Keratinocyte (primary cell): ENCODE results near the gene MBNL2. TPM values are rescaled to one million over a fixed set of nuclear protein-coding genes. Genes with fewer than 3 reads are reported as not detected.

ENCODE experiments used
- DNase-seq: peaks from one replicate; pipeline ENCODE4 v3.0.0-alpha.2; 2011; ENCODE audit warnings: low read depth, missing footprints, low spot score
- FAIRE-seq: peaks from 2 replicates; lab custom pipeline; 2011; peaks lifted over from hg19 to GRCh38; lab: Jason Lieb, UNC
- H2AFZ ChIP-seq: 2 replicates; pipeline ENCODE4 v1.6.0; 2012; ENCODE audit warnings: low read length, control low read depth, inconsistent platforms; ENCODE audit not compliant: control insufficient read depth
- H3K27ac ChIP-seq: 2 replicates; pipeline ENCODE4 v1.5.1; 2011; ENCODE audit warnings: low read length; ENCODE audit not compliant: control insufficient read depth, insufficient read depth
- H3K27me3 ChIP-seq: 3 replicates; pipeline ENCODE4 v1.6.0; 2011; ENCODE audit warnings: low read length; ENCODE audit not compliant: control insufficient read depth, insufficient read depth; ENCODE audit errors: extremely low read depth
- H3K36me3 ChIP-seq, 2 experiments: 2 replicates in 1 of 2; 3 replicates in 1 of 2; pipeline ENCODE4 v1.5.1; 2011; ENCODE audit warnings: low read length in 2 of 2, mild to moderate bottlenecking in 1 of 2; ENCODE audit not compliant: control insufficient read depth in 2 of 2, insufficient read depth in 2 of 2; ENCODE audit errors: extremely low read depth in 1 of 2
- H3K4me1 ChIP-seq: 3 replicates; pipeline ENCODE4 v1.5.1; 2011; ENCODE audit warnings: low read length; ENCODE audit not compliant: control insufficient read depth, insufficient read depth; ENCODE audit errors: extremely low read depth
- H3K4me2 ChIP-seq: 3 replicates; pipeline ENCODE4 v1.6.0; 2011; ENCODE audit warnings: low read depth, low read length; ENCODE audit not compliant: control insufficient read depth, insufficient read depth; ENCODE audit errors: extremely low read depth
- H3K4me3 ChIP-seq, 3 experiments: fragments of 200-600 bp in 1 of 3; sonication (generic) in 1 of 3; 2 replicates in 2 of 3; 3 replicates in 1 of 3; pipeline ENCODE4 v1.5.1; 2011 to 2016; ENCODE audit warnings: low read length in 3 of 3, mild to moderate bottlenecking in 3 of 3, control low read depth in 2 of 3, inconsistent platforms in 1 of 3, low read depth in 1 of 3, mixed read lengths in 1 of 3, mixed run types in 1 of 3, moderate library complexity in 1 of 3; ENCODE audit not compliant: control insufficient read depth in 2 of 3, insufficient read depth in 2 of 3; ENCODE audit errors: extremely low read depth in 1 of 3
- H3K79me2 ChIP-seq: 2 replicates; pipeline ENCODE4 v1.6.0; 2012; ENCODE audit warnings: low read length; ENCODE audit not compliant: control insufficient read depth, insufficient read depth
- H3K9ac ChIP-seq: 3 replicates; pipeline ENCODE4 v1.6.0; 2011; ENCODE audit warnings: low read length; ENCODE audit not compliant: control insufficient read depth, insufficient read depth; ENCODE audit errors: extremely low read depth
- H3K9me1 ChIP-seq: 3 replicates; pipeline ENCODE4 v1.6.0; 2011; ENCODE audit warnings: low read length; ENCODE audit not compliant: control insufficient read depth, insufficient read depth; ENCODE audit errors: extremely low read depth
- H3K9me3 ChIP-seq: 2 replicates; pipeline ENCODE4 v1.5.1; 2012; ENCODE audit warnings: low read depth, low read length; ENCODE audit not compliant: control insufficient read depth
- H4K20me1 ChIP-seq: 3 replicates; pipeline ENCODE4 v1.6.0; 2011; ENCODE audit warnings: low read length; ENCODE audit not compliant: control insufficient read depth, insufficient read depth; ENCODE audit errors: extremely low read depth
- EZH2 ChIP-seq: IDR thresholded peaks from one replicate; pipeline ENCODE4 v1.6.1; 2012; ENCODE audit warnings: inconsistent platforms, mild to moderate bottlenecking, low read length, moderate library complexity
- dilution Hi-C: fragments of 300-500 bp; cut with MboI; formaldehyde crosslinking; loops from one replicate; pipeline ENCODE4 v1.7.0; 2020; ENCODE audit warnings: low sequenced_read_pairs; ENCODE audit not compliant: extremely low pct_ligation_motif_present
- polyA plus RNA-seq, 5 experiments: library from polyadenylated mRNA; depleted of rRNA in 3 of 5; stranded (reverse) in 3 of 5; stranded (forward) in 1 of 5; unstranded in 1 of 5; fragments of >200 nt; gene quantifications; 1 replicate in 1 of 5; 2 replicates in 3 of 5; 3 replicates in 1 of 5; pipeline versions ENCODE4 v1.2.1 to v1.2.3, GENCODE V29; 2011 to 2012; ENCODE audit warnings: missing spikeins in 2 of 5, low read depth in 1 of 5, low replicate concordance in 1 of 5
- TF ChIP-seq, protein P1 (sequence below), 3 experiments: IDR thresholded peaks in 1 of 3; conservative IDR thresholded peaks in 1 of 3; optimal IDR thresholded peaks in 1 of 3; 2 replicates in 2 of 3; 3 replicates in 1 of 3; pipeline versions ENCODE3 to v1.5.1; 2011; ENCODE audit warnings: low read length in 3 of 3, mild to moderate bottlenecking in 3 of 3, moderate library complexity in 2 of 3, control low read depth in 1 of 3, inconsistent platforms in 1 of 3; ENCODE audit not compliant: insufficient read depth in 2 of 3; ENCODE audit errors: extremely low read depth in 1 of 3

The MBNL2 gene
- polyA plus RNA-seq, 1 donor (not counting 4 experiments of a cell fraction or from before 2014, with no cell fraction given): 28.4 TPM

DNA sequence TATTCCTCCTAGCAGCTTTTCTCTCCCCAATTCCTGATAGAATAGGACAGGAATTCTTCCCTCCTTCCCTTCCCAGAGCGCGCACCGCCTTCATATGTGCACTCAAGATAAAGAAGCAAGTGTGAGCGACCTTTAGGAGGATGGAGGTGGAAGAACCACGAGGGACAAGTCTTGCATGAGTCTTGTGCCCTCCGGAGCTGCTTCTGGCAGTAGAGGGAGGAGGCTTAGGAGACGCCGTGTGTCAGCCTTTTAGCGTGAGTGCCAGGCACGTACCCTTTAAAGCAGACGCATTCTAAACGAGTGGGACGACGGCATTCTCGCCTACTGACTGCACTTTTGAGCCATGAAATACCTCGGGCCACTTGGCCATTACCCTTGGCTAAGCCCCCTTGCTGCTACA lies 116.4 kb downstream of the MBNL2 start:
- H3K4me3 ChIP-seq: no peak overlapping the region
- TF ChIP-seq, protein P1, sequence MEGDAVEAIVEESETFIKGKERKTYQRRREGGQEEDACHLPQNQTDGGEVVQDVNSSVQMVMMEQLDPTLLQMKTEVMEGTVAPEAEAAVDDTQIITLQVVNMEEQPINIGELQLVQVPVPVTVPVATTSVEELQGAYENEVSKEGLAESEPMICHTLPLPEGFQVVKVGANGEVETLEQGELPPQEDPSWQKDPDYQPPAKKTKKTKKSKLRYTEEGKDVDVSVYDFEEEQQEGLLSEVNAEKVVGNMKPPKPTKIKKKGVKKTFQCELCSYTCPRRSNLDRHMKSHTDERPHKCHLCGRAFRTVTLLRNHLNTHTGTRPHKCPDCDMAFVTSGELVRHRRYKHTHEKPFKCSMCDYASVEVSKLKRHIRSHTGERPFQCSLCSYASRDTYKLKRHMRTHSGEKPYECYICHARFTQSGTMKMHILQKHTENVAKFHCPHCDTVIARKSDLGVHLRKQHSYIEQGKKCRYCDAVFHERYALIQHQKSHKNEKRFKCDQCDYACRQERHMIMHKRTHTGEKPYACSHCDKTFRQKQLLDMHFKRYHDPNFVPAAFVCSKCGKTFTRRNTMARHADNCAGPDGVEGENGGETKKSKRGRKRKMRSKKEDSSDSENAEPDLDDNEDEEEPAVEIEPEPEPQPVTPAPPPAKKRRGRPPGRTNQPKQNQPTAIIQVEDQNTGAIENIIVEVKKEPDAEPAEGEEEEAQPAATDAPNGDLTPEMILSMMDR (optimal IDR thresholded peaks at IDR 0.05 in 1 of 3, IDR thresholded peaks at IDR 0.05 in 1 of 3, conservative IDR thresholded peaks at IDR 0.05 in 1 of 3; ENCODE audit: extremely low read depth in 1 of 3, insufficient read depth in 2 of 3, low read length in 3 of 3): no peak
- TF ChIP-seq EZH2: no peak
- no peaks in the 10 kb centered on the region for H3K27me3 ChIP-seq
- dilution Hi-C loops: no loop called here
- H3K9me1 ChIP-seq: peaks cover 2% of the 10 kb centered on the region
- peaks cover 1 to 4% of the 10 kb centered on the region in 2 experiments for H3K36me3 ChIP-seq
- no peak overlapping the region for H2AFZ ChIP-seq
- H3K79me2 ChIP-seq: no peaks in the 10 kb centered on the region
- FAIRE-seq (no peak), DNase-seq (no peak)
- no peaks in the 10 kb centered on the region for H4K20me1 ChIP-seq
- no peak overlapping the region for H3K9ac ChIP-seq
- H3K4me1 ChIP-seq: peaks cover 6% of the 10 kb centered on the region
- H3K9me3 ChIP-seq: no peaks in the 10 kb centered on the region
- no peak overlapping the region for H3K4me2 ChIP-seq
- H3K27ac ChIP-seq: no peak overlapping the region

DNA sequence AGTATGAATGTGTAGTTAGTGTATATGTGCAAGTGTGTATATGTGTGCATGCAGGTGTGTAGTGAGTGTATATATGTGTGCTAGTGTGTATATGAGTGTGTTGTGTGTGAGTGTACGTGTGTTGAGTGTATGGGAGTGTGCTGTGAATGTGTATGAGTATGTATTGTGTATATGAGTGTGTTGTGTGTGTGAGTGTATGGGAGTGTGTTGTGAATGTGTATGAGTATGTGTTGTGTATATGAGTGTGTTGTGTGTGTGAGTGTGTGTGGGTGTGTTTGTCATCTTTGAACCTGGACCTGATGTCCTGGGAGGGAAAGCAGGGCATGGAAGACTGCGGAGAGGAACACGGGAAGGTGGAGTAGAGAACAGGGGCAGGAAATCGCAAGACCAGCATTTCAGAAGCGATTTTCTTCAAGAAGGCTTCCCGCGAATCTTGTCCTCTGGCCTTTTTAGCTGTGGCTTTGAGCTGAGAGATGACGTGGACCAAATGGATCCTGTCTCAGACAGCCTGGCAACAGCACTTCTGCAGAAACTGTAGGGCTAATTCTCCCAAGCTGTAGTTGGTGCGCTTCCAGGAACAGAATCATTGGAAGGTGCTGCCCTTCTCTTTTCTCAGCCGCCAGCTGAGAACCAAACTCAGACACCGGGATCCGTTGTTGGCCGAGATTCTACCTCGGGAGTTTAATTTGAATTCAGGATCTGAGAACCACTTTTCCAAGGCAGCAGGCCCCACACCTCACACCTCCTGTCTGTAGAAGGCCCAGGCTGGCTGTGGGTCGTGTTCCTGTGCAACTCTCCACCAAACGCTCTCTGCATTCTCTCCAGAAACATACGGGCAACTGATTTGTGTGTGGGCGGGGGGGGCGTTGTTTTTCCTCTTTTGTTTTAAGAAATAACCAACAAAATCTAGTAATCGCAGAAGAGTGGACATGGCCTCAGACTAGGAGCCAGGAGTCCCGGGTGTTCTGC lies 117.2 kb downstream of the MBNL2 start:
- Histone ChIP-seq H4K20me1 (no peaks in the 10 kb centered on the region), H3K9ac (no peak overlapping the region), H3K4me3 (no peak overlapping the region), H3K9me1 (peaks cover 2% of the 10 kb centered on the region), H3K79me2 (no peaks in the 10 kb centered on the region), H3K27me3 (no peaks in the 10 kb centered on the region), H3K4me2 (no peak overlapping the region), H3K27ac (no peak overlapping the region), H3K4me1 (peaks cover 6% of the 10 kb centered on the region), H3K9me3 (no peaks in the 10 kb centered on the region), H2AFZ (no peak overlapping the region), H3K36me3 (peaks cover 1 to 5% of the 10 kb centered on the region in 2 experiments)
- DNase-seq (no peak), FAIRE-seq (peak; percentile 46)
- dilution Hi-C loops: no loop called here
- TF ChIP-seq, protein P1 (optimal IDR thresholded peaks at IDR 0.05 in 1 of 3, IDR thresholded peaks at IDR 0.05 in 1 of 3, conservative IDR thresholded peaks at IDR 0.05 in 1 of 3; ENCODE audit: extremely low read depth in 1 of 3, insufficient read depth in 2 of 3, low read length in 3 of 3): no peak
- TF ChIP-seq EZH2: no peak
